ENCODE results near the gene ZNF521.

- TF ChIP-seq ZUFSP (CRISPR knock-in tag; IDR thresholded peaks at IDR 0.05; ENCODE audit: borderline replicate concordance) (no peak), LBX2 (CRISPR knock-in tag; IDR thresholded peaks at IDR 0.05; ENCODE audit: borderline replicate concordance) (no peak), ZNF431 (CRISPR knock-in tag; IDR thresholded peaks at IDR 0.05; ENCODE audit: borderline replicate concordance, low read depth) (no peak), ZNF44 (CRISPR knock-in tag; IDR thresholded peaks at IDR 0.05) (no peak), CTCF (CRISPR knock-in tag; IDR thresholded peaks at IDR 0.05) (no peak)
These were observed 312.2 kb downstream of the ZNF521 start for GRCh38 chr18:25039781-25040180.
